HAP-1 (cell line): ENCODE results near the gene RTTN.
A peak's percentile ranks its signal among the peaks of the same experiment; 100 is the strongest.
"Not testable (repeated sequence)": the region's sequence is repeated elsewhere in the genome, so short reads cannot be mapped to it uniquely, and the experiment has no call there.

Source experiments
- DNase-seq, 2 experiments: peaks; one replicate each; pipeline ENCODE4 v3.0.0-alpha.2; 2016 to 2020; ENCODE audit warnings: low spot score in 2 of 2
- H3K27me3 ChIP-seq: fragments of 250-450 bp; sonication (Bioruptor Pico); 2 replicates; pipeline ENCODE4 v1.5.1; 2020; ENCODE audit warnings: low read depth, mild to moderate bottlenecking, moderate library complexity
- H3K36me3 ChIP-seq: fragments of 250-450 bp; sonication (Bioruptor Pico); replicated peaks from 2 replicates; pipeline ENCODE4 v1.5.1; 2020; ENCODE audit warnings: mild to moderate bottlenecking
- H3K4me1 ChIP-seq: fragments of 250-450 bp; sonication (Bioruptor Pico); 2 replicates; pipeline ENCODE4 v1.5.1; 2020; ENCODE audit warnings: mild to moderate bottlenecking
- H3K4me3 ChIP-seq: fragments of 250-450 bp; sonication (Bioruptor Pico); 2 replicates; pipeline ENCODE4 v1.5.1; 2020; ENCODE audit warnings: mild to moderate bottlenecking, moderate library complexity
- H3K9me3 ChIP-seq: fragments of 250-450 bp; sonication (Bioruptor Pico); 2 replicates; pipeline ENCODE4 v1.5.1; 2020; ENCODE audit warnings: mild to moderate bottlenecking, moderate library complexity
- in situ Hi-C: fragments of 300-500 bp; cut with MboI; formaldehyde crosslinking; loops from 3 replicates; pipeline ENCODE4 v1.14.3; 2020; ENCODE audit warnings: low sequenced_read_pairs, inconsistent platforms, mixed read lengths

Gene RTTN, protein sequence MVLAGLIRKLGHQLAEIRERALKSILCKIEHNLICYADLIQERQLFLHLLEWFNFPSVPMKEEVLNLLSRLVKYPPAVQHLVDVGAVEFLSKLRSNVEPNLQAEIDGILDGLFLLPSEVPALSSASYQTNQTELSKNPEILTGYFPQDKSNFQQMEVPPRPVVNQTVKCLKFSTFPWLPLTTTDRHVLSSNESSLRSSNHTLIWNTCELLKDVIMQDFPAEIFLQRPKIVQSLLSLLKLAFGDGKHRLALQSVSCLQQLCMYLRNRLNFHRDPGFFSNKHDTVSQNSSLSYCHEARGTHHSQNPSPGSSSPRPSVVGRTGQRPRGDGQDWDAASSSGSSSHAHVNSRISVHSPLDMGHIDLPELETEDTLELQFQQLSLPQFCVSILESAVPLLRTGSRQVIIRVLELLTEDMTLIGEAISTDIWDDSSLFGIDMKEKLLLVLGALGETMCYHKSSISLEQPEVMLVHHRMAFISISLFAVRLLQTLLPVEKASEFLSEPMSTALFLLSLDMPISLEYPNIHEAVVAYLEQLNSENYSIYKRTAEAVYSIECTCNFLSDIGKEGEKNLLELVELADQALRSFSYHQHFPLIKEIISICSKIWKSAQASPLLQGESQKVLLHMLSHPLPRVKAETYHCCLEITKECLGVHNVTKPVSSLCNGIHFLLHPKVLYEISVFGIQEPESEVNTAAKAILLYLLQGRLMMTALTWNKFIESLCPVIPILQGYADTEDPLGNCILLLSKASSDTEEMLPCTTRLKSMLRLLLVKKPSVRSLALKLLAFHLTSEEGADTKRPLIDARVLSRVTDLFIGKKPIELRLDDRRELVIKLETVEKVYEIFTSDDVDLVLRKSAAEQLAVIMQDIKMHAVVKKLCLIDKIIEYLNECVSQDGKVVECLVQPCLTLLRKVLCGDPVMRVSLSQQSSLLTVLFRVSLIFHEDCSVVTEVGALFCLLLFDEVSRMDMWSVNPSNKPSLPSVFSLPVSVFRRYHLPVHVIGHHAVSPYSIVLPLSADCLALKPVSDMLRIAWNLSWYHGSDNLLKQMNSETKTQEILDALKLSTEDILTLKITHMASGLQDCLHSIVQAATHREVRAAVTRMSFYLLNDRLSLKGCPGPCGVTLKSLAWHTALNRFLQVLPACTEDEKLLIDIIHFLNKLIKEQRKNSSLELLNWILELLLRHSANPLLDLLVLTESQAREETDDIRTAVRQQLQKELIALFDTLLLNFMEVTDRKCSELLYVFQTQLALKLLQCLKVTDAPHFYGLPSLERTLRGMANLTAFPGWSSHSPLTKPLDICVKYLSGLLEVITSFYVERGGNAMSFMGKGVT (N-terminal part only)

DNA sequence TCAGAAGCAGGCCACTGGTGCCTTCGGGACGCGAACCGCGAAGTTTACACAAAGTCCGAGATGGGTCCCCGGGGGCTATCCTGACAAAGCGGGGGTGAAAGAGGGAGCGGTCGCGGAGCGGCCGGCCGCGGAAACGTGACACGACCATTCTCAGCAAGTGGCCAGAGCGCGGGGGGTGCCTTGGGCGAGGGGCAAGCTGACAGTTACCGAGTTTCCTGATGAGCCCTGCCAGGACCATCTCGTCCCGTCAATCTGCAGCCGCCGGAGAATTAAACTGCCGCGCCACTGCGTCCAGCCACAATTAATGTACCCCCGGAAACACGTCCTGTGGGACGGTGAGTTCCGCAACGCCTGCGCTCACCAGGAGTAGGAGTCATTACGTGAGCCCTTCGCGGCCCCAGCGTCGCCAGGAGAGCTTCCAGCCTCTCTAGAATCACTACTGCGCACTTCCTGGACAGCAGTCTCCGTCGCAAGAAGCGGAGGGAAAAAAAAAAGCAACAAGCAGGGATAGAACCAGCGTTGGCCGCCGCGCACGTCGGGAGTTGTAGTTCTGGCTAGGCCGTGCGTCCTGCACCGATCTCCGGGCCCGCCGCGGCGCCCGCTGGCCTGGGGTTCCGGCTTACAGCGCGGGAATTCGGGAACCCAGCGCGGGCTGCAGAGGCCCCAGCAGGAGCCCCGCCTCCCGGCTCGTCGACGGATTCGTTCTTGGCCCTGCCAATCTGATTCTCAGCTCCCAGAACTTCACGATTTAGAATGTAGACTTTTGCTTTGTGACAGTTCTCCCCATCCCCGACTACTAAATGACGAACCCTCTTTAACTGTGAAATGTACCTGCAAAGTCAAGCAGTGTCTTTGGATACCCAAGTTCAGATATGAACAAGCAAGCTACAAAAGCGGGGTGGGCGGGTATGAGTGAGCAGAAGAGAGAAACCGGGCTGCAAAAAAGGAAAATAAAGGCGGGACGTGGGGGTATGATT, at the start of gene RTTN:
Gene RTTN, minus strand, starts transcription at position 267 of the 977 bp plus-strand sequence. Its CDS starts 29 bp downstream, at position 238.
- Histone ChIP-seq H3K27me3 (peaks cover 17% of the 10 kb centered on the region), H3K9me3 (no peaks in the 10 kb centered on the region), H3K36me3 (peaks cover 8% of the 10 kb centered on the region), H3K4me3 (peak within 1 kb of the TSS; percentile 80), H3K4me1 (peaks cover 11% of the 10 kb centered on the region; the same call in 1 of the 2 replicates)
- peak; percentile 87 to 93 for DNase-seq
- in situ Hi-C loops = no loop called here

DNA sequence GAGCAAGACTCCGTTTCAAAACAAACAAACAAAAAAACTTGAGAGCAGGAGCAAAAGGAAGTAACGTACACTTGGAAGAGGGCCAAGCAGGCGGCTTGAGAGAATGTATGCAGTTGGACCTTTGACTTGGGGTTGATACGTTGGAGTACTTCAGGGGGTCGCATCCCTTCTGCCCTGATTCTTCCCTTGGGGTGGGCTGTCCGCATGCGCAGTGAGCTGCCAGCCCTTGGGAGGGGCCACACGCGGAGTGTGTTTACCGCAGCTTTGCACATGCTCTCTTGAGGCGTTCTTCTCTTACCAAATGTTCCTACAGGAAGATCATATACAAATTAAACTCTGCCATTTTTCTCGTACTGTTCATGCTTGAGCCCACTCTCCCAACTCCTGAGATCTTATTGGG, 45.3 kb upstream of the RTTN start:
- DNase-seq = no peak
- no peaks in the 10 kb centered on the region for H3K36me3 ChIP-seq
- no peak overlapping the region for H3K4me3 ChIP-seq
- H3K27me3 ChIP-seq = no peaks in the 10 kb centered on the region
- H3K9me3 ChIP-seq = no peaks in the 10 kb centered on the region
- in situ Hi-C loops = no loop called here
- no peaks in the 10 kb centered on the region for H3K4me1 ChIP-seq

DNA sequence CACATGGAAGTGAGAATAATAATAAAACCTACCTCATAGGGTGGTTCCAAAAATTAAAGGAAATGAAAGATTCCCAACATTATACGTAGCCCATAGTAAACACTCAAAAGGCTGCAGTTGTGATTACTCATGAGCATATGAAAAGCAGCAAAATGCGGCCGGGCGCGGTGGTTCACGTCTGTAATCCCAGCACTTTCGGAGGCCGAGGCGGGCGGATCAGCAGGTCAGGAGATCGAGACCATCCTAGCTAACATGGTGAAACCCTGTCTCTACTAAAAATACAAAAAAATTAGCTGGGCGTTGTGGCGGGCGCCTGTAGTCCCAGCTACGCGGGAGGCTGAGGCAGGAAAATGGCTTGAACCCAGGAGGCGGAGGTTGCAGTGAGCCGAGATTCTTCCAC, 44.4 kb upstream of the RTTN start:
- in situ Hi-C loops, H3K9me3 ChIP-seq, H3K4me1 ChIP-seq, H3K36me3 ChIP-seq, H3K4me3 ChIP-seq, H3K27me3 ChIP-seq, DNase-seq: not testable (repeated sequence)

DNA sequence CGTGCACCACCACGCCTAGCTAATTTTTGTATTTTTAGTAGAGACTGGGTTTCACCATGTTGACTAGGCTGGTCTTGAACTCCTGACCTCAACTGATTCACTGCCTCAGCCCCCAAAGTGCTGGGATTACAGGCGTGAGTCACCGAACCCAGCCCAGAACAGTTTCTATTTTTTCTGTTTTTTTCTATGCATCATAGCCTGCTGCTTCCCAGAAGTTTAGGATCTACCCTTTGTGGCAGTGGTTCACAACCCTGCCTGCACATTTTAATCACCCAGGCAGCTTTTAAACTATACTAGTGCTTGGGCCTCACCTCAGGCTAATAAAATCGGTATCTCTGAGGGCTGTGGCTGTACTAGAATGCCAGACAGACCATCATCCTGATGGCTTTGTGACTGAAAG, 43.6 kb upstream of the RTTN start:
- Histone ChIP-seq H3K4me3 (no peak overlapping the region), H3K36me3 (no peaks in the 10 kb centered on the region), H3K9me3 (no peaks in the 10 kb centered on the region), H3K27me3 (no peaks in the 10 kb centered on the region), H3K4me1 (no peaks in the 10 kb centered on the region)
- in situ Hi-C loops = no loop called here
- no peak for DNase-seq

DNA sequence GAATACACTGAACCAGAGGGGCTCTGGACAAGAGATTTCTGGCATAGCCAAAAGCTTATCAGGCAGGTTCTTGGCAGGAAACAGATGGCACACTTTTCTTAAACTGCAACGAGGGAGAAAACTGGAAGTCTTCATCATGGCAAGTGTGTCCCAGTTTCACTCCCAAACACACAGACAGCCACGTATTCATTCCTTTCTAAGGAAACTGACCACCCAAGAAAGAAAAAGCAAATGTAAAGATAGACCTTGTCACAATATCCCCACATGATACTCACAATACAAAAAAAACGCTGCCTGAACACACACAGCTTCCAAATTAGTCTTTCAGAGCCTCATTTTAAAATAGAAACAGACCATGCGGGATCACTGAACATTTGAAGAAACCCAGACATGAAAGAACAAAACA, 40.6 kb upstream of the RTTN start:
- in situ Hi-C loops = no loop called here
- Histone ChIP-seq H3K9me3 (no peaks in the 10 kb centered on the region), H3K4me3 (no peak overlapping the region), H3K27me3 (no peaks in the 10 kb centered on the region), H3K4me1 (peaks cover 3% of the 10 kb centered on the region), H3K36me3 (no peaks in the 10 kb centered on the region)
- no peak for DNase-seq

DNA sequence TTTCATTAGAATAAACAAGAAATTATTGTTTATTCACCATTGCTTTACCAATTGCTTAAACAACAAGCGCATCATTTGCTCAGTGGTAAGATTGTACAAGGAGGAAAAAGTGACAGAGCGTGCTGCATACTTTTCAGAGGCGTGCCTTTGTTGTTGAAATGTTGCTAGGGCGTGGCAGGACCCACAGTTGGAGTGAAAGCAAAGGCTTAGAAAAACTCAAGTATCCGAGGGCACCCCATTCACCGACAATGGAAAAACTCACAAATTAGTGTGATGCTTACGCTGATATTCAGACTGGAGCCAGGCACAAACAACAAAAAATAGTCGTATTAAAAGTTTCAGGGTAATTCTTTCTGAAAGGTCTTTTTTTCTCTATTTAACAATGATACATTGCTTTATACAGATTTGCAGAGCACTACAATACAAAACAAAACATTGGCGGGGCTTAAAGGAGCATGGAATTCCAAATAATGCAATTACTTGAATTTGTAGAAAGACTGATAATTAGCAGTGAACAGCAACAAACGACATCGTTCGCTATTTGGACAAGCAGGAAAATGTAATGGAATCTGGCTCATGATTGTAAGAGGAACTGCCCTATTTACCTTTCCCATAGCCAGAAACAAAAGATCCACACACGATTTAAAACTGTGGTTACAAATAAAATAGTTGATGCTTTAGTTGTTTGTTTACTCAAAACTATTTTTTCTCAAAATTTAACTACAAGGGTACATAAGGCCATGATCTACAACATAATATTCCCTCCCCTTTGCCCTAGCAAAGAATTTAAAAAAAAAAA, 37.8 kb upstream of the RTTN start:
- Histone ChIP-seq H3K9me3 (no peaks in the 10 kb centered on the region), H3K36me3 (no peaks in the 10 kb centered on the region), H3K4me1 (peaks cover 3% of the 10 kb centered on the region), H3K4me3 (no peak overlapping the region), H3K27me3 (no peaks in the 10 kb centered on the region)
- in situ Hi-C loops = no loop called here
- DNase-seq = peak; percentile 62 to 75

DNA sequence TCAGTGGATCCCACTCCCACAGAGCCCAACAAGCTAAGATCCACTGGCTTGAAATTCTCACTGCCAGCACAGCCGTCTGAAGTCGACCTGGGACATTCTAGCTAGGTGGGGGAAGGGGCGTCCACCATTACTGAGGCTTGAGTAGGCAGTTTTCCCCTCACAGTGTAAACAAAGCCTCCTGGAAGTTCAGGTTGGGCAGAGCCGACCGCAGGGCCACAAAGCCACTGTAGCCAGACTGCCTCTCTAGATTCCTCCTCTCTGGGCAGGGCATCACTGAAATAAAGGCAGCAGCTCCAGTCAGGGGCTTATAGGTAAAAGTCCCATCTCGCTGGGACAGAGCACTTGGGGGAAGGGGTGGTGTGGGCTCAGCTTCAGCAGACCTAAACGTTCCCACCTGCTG, 31.4 kb upstream of the RTTN start:
- H3K4me1 ChIP-seq, DNase-seq, H3K4me3 ChIP-seq, H3K36me3 ChIP-seq, H3K27me3 ChIP-seq, in situ Hi-C loops, H3K9me3 ChIP-seq: not testable (repeated sequence)

DNA sequence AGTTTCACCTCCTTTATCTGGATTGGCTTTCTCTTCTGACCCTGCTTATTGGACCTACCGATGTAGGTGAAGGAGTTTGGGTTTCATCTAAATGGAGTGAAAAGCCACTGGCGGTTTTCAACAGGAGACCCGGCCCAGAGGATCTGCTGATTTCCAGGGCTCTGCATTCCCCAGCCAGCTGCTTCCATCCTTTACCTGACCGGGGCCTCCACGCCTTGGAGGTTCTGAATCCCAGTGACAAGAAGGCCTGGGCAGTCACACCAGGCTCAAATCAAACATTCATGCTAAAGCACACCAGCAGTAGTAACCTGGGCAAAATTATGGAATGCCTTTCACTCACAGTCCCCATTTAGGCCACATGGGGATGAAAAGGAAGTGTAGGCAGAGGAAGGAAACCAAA, 30.0 kb upstream of the RTTN start:
- Histone ChIP-seq H3K4me3 (no peak overlapping the region), H3K9me3 (no peaks in the 10 kb centered on the region), H3K36me3 (no peaks in the 10 kb centered on the region), H3K4me1 (no peaks in the 10 kb centered on the region), H3K27me3 (no peaks in the 10 kb centered on the region)
- in situ Hi-C loops = no loop called here
- no peak for DNase-seq

DNA sequence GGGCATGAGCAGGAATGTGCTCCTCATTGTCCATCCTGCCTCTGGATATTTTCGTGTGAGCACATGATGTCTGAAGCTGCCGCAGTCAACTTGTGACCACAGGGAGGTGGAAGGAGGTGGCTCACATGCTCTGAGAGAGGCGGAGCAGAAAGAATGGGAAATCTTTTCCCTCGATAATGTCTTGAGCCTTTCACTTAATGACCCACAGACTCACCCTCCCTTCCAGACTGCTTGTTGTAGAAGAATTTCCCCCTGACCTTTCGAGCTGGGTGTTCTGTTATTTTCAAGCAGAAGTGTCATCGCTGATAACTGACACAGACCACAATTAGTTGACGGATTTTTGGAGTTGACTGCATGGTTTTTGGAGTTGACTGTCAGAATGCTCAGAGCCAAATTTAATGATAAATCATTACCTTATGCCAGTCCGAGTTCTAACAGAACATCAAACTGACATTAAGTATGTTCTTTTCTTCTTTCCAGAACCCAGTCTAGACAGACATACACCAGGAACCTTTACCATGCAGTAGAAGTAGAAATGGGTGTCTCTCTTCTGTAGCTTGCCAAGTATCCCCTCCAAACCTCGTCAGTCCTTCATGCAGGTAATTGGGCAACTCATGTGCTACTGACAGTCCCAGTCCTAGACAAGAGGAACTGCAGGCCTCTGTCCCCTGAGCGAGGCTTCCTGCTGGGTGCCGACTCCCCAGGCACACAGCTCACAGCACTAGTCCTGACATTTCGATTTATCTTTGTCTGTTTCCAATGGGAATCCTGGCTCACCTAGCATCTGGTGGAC, 29.4 kb upstream of the RTTN start:
- in situ Hi-C loops = no loop called here
- no peaks in the 10 kb centered on the region for H3K36me3 ChIP-seq
- H3K4me3 ChIP-seq = no peak overlapping the region
- DNase-seq = no peak
- no peaks in the 10 kb centered on the region for H3K27me3 ChIP-seq
- H3K4me1 ChIP-seq = no peaks in the 10 kb centered on the region
- H3K9me3 ChIP-seq = no peaks in the 10 kb centered on the region

DNA sequence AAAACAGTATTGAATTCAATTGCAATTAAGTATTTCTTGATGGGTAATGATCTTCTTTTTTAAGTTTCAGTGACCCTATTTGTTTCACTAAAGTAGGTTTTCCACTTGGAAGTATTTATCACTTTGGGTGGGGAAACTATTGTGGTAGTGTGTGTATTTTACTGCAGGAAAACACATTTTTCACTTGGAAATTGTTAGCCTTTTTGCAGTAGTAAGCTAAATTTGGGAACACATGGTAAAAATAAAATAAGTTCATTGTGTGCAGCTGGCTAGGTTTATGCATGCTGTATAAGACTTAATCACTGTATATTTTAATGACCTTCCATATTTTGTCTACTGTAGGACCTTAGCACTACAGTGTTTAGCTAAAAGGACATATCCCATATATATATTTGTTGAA, 28.5 kb upstream of the RTTN start:
- Histone ChIP-seq H3K4me3 (no peak overlapping the region), H3K36me3 (no peaks in the 10 kb centered on the region), H3K4me1 (no peaks in the 10 kb centered on the region), H3K9me3 (no peaks in the 10 kb centered on the region), H3K27me3 (no peaks in the 10 kb centered on the region)
- no peak for DNase-seq
- in situ Hi-C loops = no loop called here

DNA sequence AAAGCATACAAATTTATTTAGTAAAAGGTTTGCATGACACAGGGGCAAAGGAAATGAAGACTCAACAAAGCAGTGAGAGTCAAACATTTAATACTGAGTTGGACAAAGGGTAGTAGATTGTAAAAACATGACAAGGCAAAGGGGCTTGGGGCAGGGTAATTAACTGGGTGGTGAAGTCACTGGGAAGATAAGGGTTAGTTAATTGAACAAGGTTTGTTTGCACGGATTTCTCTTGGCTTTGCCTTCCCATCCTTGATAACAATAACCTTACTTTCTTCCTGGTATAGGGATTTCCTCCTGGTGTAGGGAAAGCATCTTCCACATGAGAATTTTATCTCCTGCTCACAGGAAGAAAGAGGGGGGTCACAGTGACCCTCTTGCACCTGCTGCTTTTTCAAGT, 26.8 kb upstream of the RTTN start:
- no peak for DNase-seq
- H3K4me3 ChIP-seq = no peak overlapping the region
- in situ Hi-C loops = no loop called here
- H3K36me3 ChIP-seq = no peaks in the 10 kb centered on the region
- H3K27me3 ChIP-seq = no peaks in the 10 kb centered on the region
- H3K4me1 ChIP-seq = no peaks in the 10 kb centered on the region
- H3K9me3 ChIP-seq = peaks cover 5% of the 10 kb centered on the region; the same call in 1 of the 2 replicates
